ENCODE data around the gene TAGLN.
"Not testable (repeated sequence)": the region's sequence is repeated elsewhere in the genome, so short reads cannot be mapped to it uniquely, and the experiment has no call there.

The TAGLN gene

GRCh38 chr11:117181586-117182550, 17.3 kb upstream of the TAGLN start:
- Histone ChIP-seq H3K36me3 (ENCODE audit: control insufficient read depth, low read depth, low read length) (no peaks in the 10 kb centered on the region), H3K9me3 (ENCODE audit: control insufficient read depth, low read depth, low read length) (no peaks in the 10 kb centered on the region), H3K4me1 (ENCODE audit: control insufficient read depth, low read depth, low read length) (peaks cover 15% of the 10 kb centered on the region), H3K27ac (ENCODE audit: low read length) (no peak overlapping the region), H3K9ac (ENCODE audit: low read length) (no peak overlapping the region), H3K4me3 (ENCODE audit: low read length) (no peak overlapping the region), H3K27me3 (ENCODE audit: control insufficient read depth, insufficient read depth, low read length) (no peaks in the 10 kb centered on the region)

DNA sequence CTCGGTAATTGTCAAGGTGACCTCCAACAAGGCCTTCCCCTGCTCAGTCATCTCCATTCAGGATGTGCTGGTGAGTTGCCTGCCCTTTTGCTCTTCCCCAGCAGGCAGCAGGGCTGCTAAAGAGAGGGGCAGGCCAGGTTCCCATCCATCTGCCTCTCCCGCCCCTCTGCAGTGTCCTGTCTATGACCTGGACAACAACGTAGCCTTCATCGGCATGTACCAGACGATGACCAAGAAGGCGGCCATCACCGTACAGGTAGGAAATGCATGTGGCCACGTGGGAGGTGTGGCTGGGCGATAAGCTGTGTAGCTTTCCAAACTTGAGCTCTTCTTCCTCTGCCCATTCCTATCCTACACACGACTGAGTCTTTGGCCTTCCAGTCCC, 16.6 kb upstream of the TAGLN start:
- H3K9me3 ChIP-seq (ENCODE audit: control insufficient read depth, low read depth, low read length), result no peaks in the 10 kb centered on the region
- H3K27ac ChIP-seq (ENCODE audit: low read length), result no peak overlapping the region
- no peaks in the 10 kb centered on the region for H3K27me3 ChIP-seq (ENCODE audit: control insufficient read depth, insufficient read depth, low read length)
- H3K4me3 ChIP-seq (ENCODE audit: low read length), result no peak overlapping the region
- H3K9ac ChIP-seq (ENCODE audit: low read length), result no peak overlapping the region
- peaks cover 14% of the 10 kb centered on the region for H3K4me1 ChIP-seq (ENCODE audit: control insufficient read depth, low read depth, low read length)
- no peaks in the 10 kb centered on the region for H3K36me3 ChIP-seq (ENCODE audit: control insufficient read depth, low read depth, low read length)

DNA sequence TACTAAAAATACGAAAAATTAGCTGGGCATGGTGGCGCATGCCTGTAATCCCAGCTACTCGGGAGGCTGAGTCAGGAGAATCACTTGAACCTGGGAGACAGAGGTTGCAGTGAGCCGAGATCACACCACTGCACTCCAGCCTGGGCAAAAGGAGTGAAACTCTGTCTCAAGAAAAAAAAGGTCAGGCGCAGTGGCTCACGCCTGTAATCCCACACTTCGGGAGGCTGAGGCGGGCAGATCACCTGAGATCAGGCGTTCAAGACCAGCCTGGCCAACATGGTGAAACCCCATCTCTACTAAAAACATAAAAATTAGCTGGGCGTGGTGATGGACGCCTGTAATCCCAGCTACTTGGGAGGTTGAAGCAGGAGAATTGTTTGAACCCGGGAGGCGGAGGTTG, 16.0 kb upstream of the TAGLN start:
- H3K27ac ChIP-seq (ENCODE audit: low read length); H3K4me3 ChIP-seq (ENCODE audit: low read length); H3K9me3 ChIP-seq (ENCODE audit: control insufficient read depth, low read depth, low read length); H3K36me3 ChIP-seq (ENCODE audit: control insufficient read depth, low read depth, low read length); H3K9ac ChIP-seq (ENCODE audit: low read length); H3K27me3 ChIP-seq (ENCODE audit: control insufficient read depth, insufficient read depth, low read length): not testable (repeated sequence)
- H3K4me1 ChIP-seq (ENCODE audit: control insufficient read depth, low read depth, low read length), result peaks cover 10% of the 10 kb centered on the region

GRCh38 chr11:117183724-117184349, 15.3 kb upstream of the TAGLN start:
- H3K27ac ChIP-seq (ENCODE audit: low read length), result no peak overlapping the region

GRCh38 chr11:117185736-117186430, 13.3 kb upstream of the TAGLN start:
- H3K9me3 ChIP-seq (ENCODE audit: control insufficient read depth, low read depth, low read length), result no peaks in the 10 kb centered on the region
- peaks cover 2% of the 10 kb centered on the region for H3K4me1 ChIP-seq (ENCODE audit: control insufficient read depth, low read depth, low read length)
- no peaks in the 10 kb centered on the region for H3K36me3 ChIP-seq (ENCODE audit: control insufficient read depth, low read depth, low read length)
- no peak overlapping the region for H3K4me3 ChIP-seq (ENCODE audit: low read length)
- no peaks in the 10 kb centered on the region for H3K27me3 ChIP-seq (ENCODE audit: control insufficient read depth, insufficient read depth, low read length)
- no peak overlapping the region for H3K27ac ChIP-seq (ENCODE audit: low read length)
- H3K9ac ChIP-seq (ENCODE audit: low read length), result no peak overlapping the region

More at GRCh38 chr11:117183724-117184349, 15.3 kb upstream of the TAGLN start:
- no peaks in the 10 kb centered on the region for H3K9me3 ChIP-seq (ENCODE audit: control insufficient read depth, low read depth, low read length)
- no peak overlapping the region for H3K9ac ChIP-seq (ENCODE audit: low read length)
- peaks cover 10% of the 10 kb centered on the region for H3K4me1 ChIP-seq (ENCODE audit: control insufficient read depth, low read depth, low read length)
- no peak overlapping the region for H3K4me3 ChIP-seq (ENCODE audit: low read length)
- H3K27me3 ChIP-seq (ENCODE audit: control insufficient read depth, insufficient read depth, low read length), result no peaks in the 10 kb centered on the region
- no peaks in the 10 kb centered on the region for H3K36me3 ChIP-seq (ENCODE audit: control insufficient read depth, low read depth, low read length)

DNA sequence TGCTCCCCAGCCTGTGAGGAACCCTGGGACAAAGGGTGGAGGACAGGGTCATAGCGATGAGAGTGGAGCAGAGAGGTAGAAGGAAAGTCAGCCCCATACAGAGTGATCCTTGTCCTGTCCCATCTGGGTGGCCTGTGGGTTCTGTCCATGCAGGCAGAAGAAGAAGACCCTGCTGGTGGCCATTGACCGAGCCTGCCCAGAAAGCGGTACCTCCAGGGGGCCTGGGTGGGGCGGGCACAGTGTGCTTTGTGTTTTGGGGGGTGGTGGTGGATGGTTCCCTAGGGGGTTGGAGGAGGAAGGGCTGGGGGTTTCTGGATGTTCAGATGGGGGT, 12.8 kb upstream of the TAGLN start:
- Histone ChIP-seq H3K9me3 (ENCODE audit: control insufficient read depth, low read depth, low read length) (no peaks in the 10 kb centered on the region), H3K4me1 (ENCODE audit: control insufficient read depth, low read depth, low read length) (no peaks in the 10 kb centered on the region), H3K27ac (ENCODE audit: low read length) (no peak overlapping the region), H3K27me3 (ENCODE audit: control insufficient read depth, insufficient read depth, low read length) (no peaks in the 10 kb centered on the region), H3K36me3 (ENCODE audit: control insufficient read depth, low read depth, low read length) (no peaks in the 10 kb centered on the region), H3K9ac (ENCODE audit: low read length) (no peak overlapping the region), H3K4me3 (ENCODE audit: low read length) (no peak overlapping the region)

DNA sequence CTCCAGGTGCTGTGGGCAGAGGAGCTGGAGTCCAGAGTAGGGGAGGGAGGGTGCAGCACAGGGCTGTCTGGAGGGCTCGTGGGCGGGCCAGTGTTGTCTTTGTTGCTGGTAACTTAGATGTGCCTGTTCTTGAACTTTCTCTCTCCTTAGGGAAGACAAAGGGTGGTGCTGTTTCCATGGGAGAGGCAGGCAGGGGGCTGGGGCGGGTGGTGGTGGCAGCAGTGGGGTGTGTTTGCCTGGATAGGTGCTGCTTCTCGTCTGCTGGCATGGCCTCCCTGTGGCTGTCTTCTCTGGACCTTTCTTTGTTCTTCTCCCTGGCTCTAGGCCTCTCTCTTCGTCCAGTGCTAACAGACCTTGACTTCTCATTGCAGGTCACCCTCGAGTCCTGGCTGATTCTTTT, 12.2 kb upstream of the TAGLN start:
- Histone ChIP-seq H3K27ac (ENCODE audit: low read length) (no peak overlapping the region), H3K27me3 (ENCODE audit: control insufficient read depth, insufficient read depth, low read length) (no peaks in the 10 kb centered on the region), H3K4me1 (ENCODE audit: control insufficient read depth, low read depth, low read length) (no peaks in the 10 kb centered on the region), H3K9me3 (ENCODE audit: control insufficient read depth, low read depth, low read length) (no peaks in the 10 kb centered on the region), H3K4me3 (ENCODE audit: low read length) (no peak overlapping the region), H3K9ac (ENCODE audit: low read length) (no peak overlapping the region), H3K36me3 (ENCODE audit: control insufficient read depth, low read depth, low read length) (no peaks in the 10 kb centered on the region)

GRCh38 chr11:117187428-117187798, 11.8 kb upstream of the TAGLN start:
- no peak overlapping the region for H3K27ac ChIP-seq (ENCODE audit: low read length)
- H3K9me3 ChIP-seq (ENCODE audit: control insufficient read depth, low read depth, low read length), result no peaks in the 10 kb centered on the region
- no peak overlapping the region for H3K9ac ChIP-seq (ENCODE audit: low read length)
- no peaks in the 10 kb centered on the region for H3K36me3 ChIP-seq (ENCODE audit: control insufficient read depth, low read depth, low read length)
- no peak overlapping the region for H3K4me3 ChIP-seq (ENCODE audit: low read length)
- H3K27me3 ChIP-seq (ENCODE audit: control insufficient read depth, insufficient read depth, low read length), result no peaks in the 10 kb centered on the region
- no peaks in the 10 kb centered on the region for H3K4me1 ChIP-seq (ENCODE audit: control insufficient read depth, low read depth, low read length)

DNA sequence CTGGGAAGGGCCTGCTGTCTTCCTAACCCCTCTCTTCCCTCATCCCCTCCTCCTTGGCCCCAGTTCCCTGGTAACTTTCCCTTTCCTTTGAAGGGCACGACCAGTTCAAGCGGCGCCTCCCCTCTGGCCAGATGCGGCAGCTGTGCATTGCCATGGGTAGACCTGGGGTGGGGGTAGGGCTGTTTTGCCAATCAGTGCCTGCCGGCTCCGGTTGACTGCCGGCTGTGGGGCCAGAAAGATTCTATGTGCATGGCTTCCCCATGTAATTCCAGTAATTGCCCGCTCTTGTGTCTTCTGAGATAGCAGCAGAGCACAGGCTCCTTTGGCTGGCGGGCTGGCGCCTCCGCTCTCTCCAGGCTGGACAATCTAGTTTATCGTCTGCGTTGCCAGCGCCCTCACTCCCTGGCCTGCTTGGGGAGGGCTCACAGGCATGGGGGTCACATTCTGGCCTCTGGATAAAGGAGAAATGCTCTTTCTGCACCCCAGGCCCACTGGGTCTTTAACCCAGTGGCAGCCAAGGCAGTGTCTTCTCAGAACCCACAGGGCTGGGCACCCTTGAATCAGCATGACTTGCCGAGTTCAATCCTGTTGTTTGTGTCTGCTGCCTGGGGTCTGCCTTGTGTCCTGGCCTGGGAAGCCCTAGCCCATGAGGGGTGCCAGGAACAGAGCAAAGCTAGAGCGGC, 11.2 kb upstream of the TAGLN start:
- no peak overlapping the region for H3K27ac ChIP-seq (ENCODE audit: low read length)
- no peaks in the 10 kb centered on the region for H3K27me3 ChIP-seq (ENCODE audit: control insufficient read depth, insufficient read depth, low read length)
- no peak overlapping the region for H3K9ac ChIP-seq (ENCODE audit: low read length)
- H3K4me3 ChIP-seq (ENCODE audit: low read length), result no peak overlapping the region
- H3K36me3 ChIP-seq (ENCODE audit: control insufficient read depth, low read depth, low read length), result no peaks in the 10 kb centered on the region
- no peaks in the 10 kb centered on the region for H3K9me3 ChIP-seq (ENCODE audit: control insufficient read depth, low read depth, low read length)
- H3K4me1 ChIP-seq (ENCODE audit: control insufficient read depth, low read depth, low read length), result no peaks in the 10 kb centered on the region

DNA sequence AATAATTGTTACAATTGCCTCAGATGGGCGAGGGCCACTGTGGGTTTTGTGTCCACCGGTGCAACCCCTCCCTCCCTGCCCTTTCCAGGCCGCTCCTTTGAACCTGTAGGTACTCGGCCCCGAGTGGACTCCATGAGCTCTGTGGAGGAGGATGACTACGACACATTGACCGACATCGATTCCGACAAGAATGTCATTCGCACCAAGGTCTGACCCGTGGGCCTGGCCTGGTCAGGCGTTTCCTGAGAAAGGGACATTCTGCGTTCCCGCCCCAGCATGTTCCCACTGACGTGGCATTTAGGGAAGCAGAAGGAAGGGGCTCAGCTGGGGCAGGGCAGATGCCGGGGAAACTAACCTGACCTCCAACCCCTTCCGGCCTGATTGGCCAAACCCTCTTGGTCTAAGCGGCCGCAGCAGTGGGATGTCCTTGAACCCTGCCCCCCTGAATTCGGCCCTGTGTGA, 10.5 kb upstream of the TAGLN start:
- H3K4me3 ChIP-seq (ENCODE audit: low read length), result no peak overlapping the region
- H3K4me1 ChIP-seq (ENCODE audit: control insufficient read depth, low read depth, low read length), result no peaks in the 10 kb centered on the region
- H3K9ac ChIP-seq (ENCODE audit: low read length), result no peak overlapping the region
- H3K27me3 ChIP-seq (ENCODE audit: control insufficient read depth, insufficient read depth, low read length), result no peaks in the 10 kb centered on the region
- H3K27ac ChIP-seq (ENCODE audit: low read length), result no peak overlapping the region
- H3K36me3 ChIP-seq (ENCODE audit: control insufficient read depth, low read depth, low read length), result no peaks in the 10 kb centered on the region
- no peaks in the 10 kb centered on the region for H3K9me3 ChIP-seq (ENCODE audit: control insufficient read depth, low read depth, low read length)

DNA sequence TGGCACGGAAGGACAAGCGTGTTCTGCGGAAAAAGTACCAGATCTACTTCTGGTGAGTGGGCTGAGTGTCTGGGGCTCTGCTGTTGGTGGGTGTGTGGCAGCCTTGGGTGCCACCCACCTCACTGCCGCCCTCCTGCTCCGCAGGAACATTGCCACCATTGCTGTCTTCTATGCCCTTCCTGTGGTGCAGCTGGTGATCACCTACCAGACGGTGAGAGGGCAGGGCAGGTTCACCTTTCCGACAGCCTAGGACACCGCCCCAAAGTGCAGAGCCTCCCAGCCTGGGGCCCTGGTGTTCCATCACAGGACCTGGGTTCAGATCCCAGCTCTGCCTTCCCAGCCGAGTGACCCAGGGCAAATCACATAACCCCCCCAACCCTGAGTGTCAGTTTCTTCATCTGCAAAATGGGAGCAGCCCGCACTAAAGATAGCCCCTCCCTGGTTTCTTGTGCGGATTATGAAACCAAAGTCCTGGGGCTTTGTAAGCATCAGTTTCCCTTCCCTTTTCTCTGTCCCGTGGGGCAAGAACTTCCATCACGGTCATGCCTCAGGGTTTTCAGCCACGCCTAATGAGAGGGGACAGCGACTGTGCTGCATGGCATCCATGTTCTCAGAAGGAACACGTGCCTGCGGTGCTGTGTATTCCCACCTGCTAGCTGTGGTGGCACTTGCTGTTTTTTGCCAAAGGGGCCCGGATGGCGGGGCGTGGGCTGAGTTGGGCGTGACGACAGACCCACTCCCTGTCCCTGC, 9.8 kb upstream of the TAGLN start:
- Histone ChIP-seq H3K4me3 (ENCODE audit: low read length) (no peak overlapping the region), H3K27me3 (ENCODE audit: control insufficient read depth, insufficient read depth, low read length) (no peaks in the 10 kb centered on the region), H3K9ac (ENCODE audit: low read length) (no peak overlapping the region), H3K36me3 (ENCODE audit: control insufficient read depth, low read depth, low read length) (no peaks in the 10 kb centered on the region), H3K9me3 (ENCODE audit: control insufficient read depth, low read depth, low read length) (no peaks in the 10 kb centered on the region), H3K4me1 (ENCODE audit: control insufficient read depth, low read depth, low read length) (no peaks in the 10 kb centered on the region), H3K27ac (ENCODE audit: low read length) (no peak overlapping the region)
